HEK293 (cell line): ENCODE data around the gene SPTBN5.

ENCODE experiments used
- CTCF ChIA-PET: fragments of 350-600 bp; formaldehyde crosslinking; extraction: SDS; loops from one replicate; lab custom pipeline; 2021; ENCODE audit warnings: antibody characterized with exemption; lab: Yijun Ruan, JAX
- POLR2A ChIA-PET: fragments of 300-600 bp; formaldehyde crosslinking; extraction: SDS; loops from one replicate; lab custom pipeline; 2020; ENCODE audit warnings: antibody characterized with exemption, inconsistent platforms; lab: Yijun Ruan, JAX
- H3K27ac ChIP-seq: fragments of 200-500 bp; sonication (Bioruptor generic); 2 replicates; pipeline ENCODE4 v1.5.1; 2014; ENCODE audit warnings: low read depth, low read length, control low read depth, inconsistent platforms; ENCODE audit errors: extremely low read depth
- H3K36me3 ChIP-seq, 2 experiments: fragments of 200-500 bp in 1 of 2; sonication (Bioruptor generic) in 1 of 2; 1 replicate in 1 of 2; 2 replicates in 1 of 2; pipeline ENCODE4 v1.5.1; 2014 to 2017; ENCODE audit warnings: inconsistent platforms in 2 of 2, low read length in 2 of 2; ENCODE audit not compliant: control insufficient read depth in 2 of 2, insufficient read depth in 1 of 2
- H3K4me1 ChIP-seq: fragments of 200-500 bp; sonication (Bioruptor generic); 2 replicates; pipeline ENCODE4 v1.5.1; 2014; ENCODE audit warnings: mild to moderate bottlenecking, low read length, inconsistent platforms; ENCODE audit not compliant: control insufficient read depth, insufficient read depth
- H3K4me3 ChIP-seq: 2 replicates; pipeline ENCODE4 v1.5.1; 2011; ENCODE audit warnings: low read depth, mild to moderate bottlenecking, control low read depth, low read length, moderate library complexity
- H3K9me3 ChIP-seq: fragments of 200-500 bp; sonication (Bioruptor generic); 2 replicates; pipeline ENCODE4 v1.5.1; 2014; ENCODE audit warnings: low read depth, low read length, inconsistent platforms; ENCODE audit not compliant: control insufficient read depth, insufficient read depth
- EGR2 ChIP-seq: fragments of 450-650 bp; formaldehyde crosslinking; IDR thresholded peaks from 2 replicates; pipeline ENCODE4 v1.5.1; 2016; ENCODE audit warnings: low read depth, missing biosample characterization, missing genetic modification characterization
- FEZF1 ChIP-seq: fragments of 450-650 bp; formaldehyde crosslinking; IDR thresholded peaks from 2 replicates; pipeline ENCODE4 v1.5.1; 2016; ENCODE audit warnings: missing biosample characterization, missing genetic modification characterization
- GLIS1 ChIP-seq: fragments of 450-650 bp; formaldehyde crosslinking; IDR thresholded peaks from 2 replicates; pipeline ENCODE4 v1.5.1; 2016; ENCODE audit warnings: missing biosample characterization, missing genetic modification characterization
- MYNN ChIP-seq: fragments of 450-650 bp; formaldehyde crosslinking; IDR thresholded peaks from 2 replicates; pipeline ENCODE4 v1.5.1; 2016; ENCODE audit warnings: missing biosample characterization, missing genetic modification characterization, borderline replicate concordance
- SCRT1 ChIP-seq: fragments of 450-650 bp; formaldehyde crosslinking; IDR thresholded peaks from 2 replicates; pipeline ENCODE4 v1.5.1; 2016; ENCODE audit warnings: missing biosample characterization, missing genetic modification characterization, borderline replicate concordance
- ZNF10 ChIP-seq: fragments of 450-650 bp; formaldehyde crosslinking; IDR thresholded peaks from 2 replicates; pipeline ENCODE4 v1.5.1; 2017; ENCODE audit warnings: missing biosample characterization, missing genetic modification characterization
- ZNF175 ChIP-seq: fragments of 450-650 bp; formaldehyde crosslinking; IDR thresholded peaks from 2 replicates; pipeline ENCODE4 v1.5.1; 2016; ENCODE audit warnings: missing biosample characterization, missing genetic modification characterization
- ZNF433 ChIP-seq: fragments of 450-650 bp; formaldehyde crosslinking; IDR thresholded peaks from 2 replicates; pipeline ENCODE4 v1.5.1; 2016; ENCODE audit warnings: missing biosample characterization, missing genetic modification characterization, low read depth
- ZNF600 ChIP-seq: fragments of 450-650 bp; formaldehyde crosslinking; IDR thresholded peaks from 2 replicates; pipeline ENCODE4 v1.5.1; 2016; ENCODE audit warnings: missing biosample characterization, missing genetic modification characterization
- ZNF654 ChIP-seq: fragments of 450-650 bp; formaldehyde crosslinking; IDR thresholded peaks from 2 replicates; pipeline ENCODE4 v1.5.1; 2016; ENCODE audit warnings: low read depth, missing biosample characterization, missing genetic modification characterization
- ZNF677 ChIP-seq: fragments of 450-650 bp; IDR thresholded peaks from 2 replicates; pipeline ENCODE4 v1.5.0; 2018; ENCODE audit warnings: missing biosample characterization, mild to moderate bottlenecking, missing genetic modification characterization, moderate library complexity
- ZNF701 ChIP-seq: fragments of 450-650 bp; formaldehyde crosslinking; IDR thresholded peaks from 2 replicates; pipeline ENCODE4 v1.5.1; 2016; ENCODE audit warnings: missing biosample characterization, missing genetic modification characterization
- ZNF777 ChIP-seq: fragments of 450-650 bp; formaldehyde crosslinking; IDR thresholded peaks from 2 replicates; pipeline ENCODE4 v1.5.1; 2017; ENCODE audit warnings: missing biosample characterization, missing genetic modification characterization, borderline replicate concordance
- TF ChIP-seq, protein P1 (sequence below): fragments of 450-650 bp; formaldehyde crosslinking; IDR thresholded peaks from 2 replicates; pipeline ENCODE4 v1.5.1; 2016; ENCODE audit warnings: missing biosample characterization, missing genetic modification characterization
- TF ChIP-seq, protein P2 (sequence below): fragments of 450-650 bp; formaldehyde crosslinking; conservative IDR thresholded peaks from 2 replicates; pipeline ENCODE4 v1.5.1; 2016; ENCODE audit warnings: low read depth, missing biosample characterization, missing genetic modification characterization
- TF ChIP-seq, protein P3 (sequence below): fragments of 450-650 bp; formaldehyde crosslinking; IDR thresholded peaks from 2 replicates; pipeline ENCODE4 v1.5.1; 2016; ENCODE audit warnings: missing biosample characterization, missing genetic modification characterization

The SPTBN5 gene

DNA sequence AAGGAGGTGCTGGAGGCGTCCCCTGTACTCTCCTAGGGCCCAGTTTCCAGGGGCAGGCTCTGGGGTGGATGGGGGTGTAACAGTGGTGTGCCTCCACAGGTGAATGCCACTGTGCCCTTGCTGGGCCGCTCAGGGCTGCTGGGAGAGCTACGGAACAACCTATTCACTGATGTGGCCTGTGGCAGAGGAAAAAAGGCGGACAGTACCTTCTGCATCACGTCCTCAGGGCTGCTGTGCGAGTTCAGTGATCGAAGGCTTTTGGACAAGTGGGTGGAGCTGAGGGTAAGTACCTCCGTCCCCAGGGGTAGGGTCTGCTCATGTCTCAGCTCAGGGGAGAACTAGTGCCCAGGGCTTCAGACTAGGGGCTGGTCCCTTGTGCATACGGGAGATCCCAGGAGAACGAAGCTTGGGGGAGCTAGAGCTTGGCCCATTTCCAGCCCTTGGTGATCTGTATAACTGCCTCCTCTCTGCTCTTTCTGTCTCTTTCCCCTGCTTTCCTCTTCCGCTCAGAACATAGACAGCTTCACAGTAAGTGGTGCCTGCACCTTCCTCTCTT lies 81.0 kb downstream of the SPTBN5 start (continued):
- no peak for TF ChIP-seq MYNN (tag by site-specific recombination)

DNA sequence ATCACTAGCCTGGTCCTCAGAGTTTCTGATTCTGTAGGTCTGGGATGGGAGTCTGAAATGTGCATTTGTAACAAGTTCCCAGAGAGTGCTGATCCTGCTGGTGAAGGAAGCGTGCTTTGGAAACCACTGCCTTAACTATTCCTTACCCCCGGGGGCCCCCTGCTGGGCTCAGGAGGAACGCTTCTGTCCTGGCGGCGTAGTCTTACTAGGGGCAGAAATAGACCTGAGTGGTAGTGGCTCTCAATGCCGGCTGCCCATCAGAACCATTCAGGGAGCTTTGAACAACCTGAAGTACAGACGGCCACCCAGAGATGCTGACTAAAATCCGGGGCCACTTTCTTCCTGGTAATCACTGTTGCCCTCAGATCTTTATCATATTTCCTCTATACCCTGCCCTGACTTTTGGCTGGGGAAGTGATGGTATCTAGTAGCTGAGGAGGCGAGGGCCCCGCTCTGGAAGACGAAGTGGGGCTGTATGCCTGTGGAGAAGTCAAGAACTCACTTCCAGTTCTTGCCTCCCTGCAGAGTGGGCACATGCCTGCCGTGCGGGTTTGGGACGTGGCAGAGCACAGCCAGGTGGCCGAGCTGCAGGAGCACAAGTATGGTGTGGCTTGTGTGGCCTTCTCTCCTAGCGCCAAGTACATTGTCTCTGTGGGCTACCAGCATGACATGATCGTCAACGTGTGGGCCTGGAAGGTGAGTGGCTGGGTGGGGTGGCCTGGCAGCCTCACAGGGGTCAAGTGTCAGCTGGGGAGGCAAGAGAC lies 82.2 kb downstream of the SPTBN5 start:
- H3K9me3 ChIP-seq, result no peaks in the 10 kb centered on the region
- H3K4me3 ChIP-seq, result no peak overlapping the region
- no peak overlapping the region for H3K27ac ChIP-seq
- no peak for TF ChIP-seq FEZF1 (tag by site-specific recombination)
- no peak for TF ChIP-seq ZNF777 (tag by site-specific recombination)
- no peak for TF ChIP-seq EGR2
- peak; percentile 76 for TF ChIP-seq ZNF654
- TF ChIP-seq, protein P1, sequence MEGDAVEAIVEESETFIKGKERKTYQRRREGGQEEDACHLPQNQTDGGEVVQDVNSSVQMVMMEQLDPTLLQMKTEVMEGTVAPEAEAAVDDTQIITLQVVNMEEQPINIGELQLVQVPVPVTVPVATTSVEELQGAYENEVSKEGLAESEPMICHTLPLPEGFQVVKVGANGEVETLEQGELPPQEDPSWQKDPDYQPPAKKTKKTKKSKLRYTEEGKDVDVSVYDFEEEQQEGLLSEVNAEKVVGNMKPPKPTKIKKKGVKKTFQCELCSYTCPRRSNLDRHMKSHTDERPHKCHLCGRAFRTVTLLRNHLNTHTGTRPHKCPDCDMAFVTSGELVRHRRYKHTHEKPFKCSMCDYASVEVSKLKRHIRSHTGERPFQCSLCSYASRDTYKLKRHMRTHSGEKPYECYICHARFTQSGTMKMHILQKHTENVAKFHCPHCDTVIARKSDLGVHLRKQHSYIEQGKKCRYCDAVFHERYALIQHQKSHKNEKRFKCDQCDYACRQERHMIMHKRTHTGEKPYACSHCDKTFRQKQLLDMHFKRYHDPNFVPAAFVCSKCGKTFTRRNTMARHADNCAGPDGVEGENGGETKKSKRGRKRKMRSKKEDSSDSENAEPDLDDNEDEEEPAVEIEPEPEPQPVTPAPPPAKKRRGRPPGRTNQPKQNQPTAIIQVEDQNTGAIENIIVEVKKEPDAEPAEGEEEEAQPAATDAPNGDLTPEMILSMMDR (tag by site-specific recombination), result peak; percentile 56; the same call in 1 of the 2 replicates
- TF ChIP-seq ZNF600 (tag by site-specific recombination), result 0 out of 2 replicates have a peak, but pooled peaks have one; percentile 32
- H3K4me1 ChIP-seq, result no peaks in the 10 kb centered on the region
- CTCF ChIA-PET, result interaction anchor here (0.6 to 6.5 kb wide), 25 partner anchors 8 to 368 kb away, joined by 3 to 100 read pairs (median 4); partner anchors contain the start of gene MAPKBP1
- POLR2A ChIA-PET, result no interaction called here
- H3K36me3 ChIP-seq, result peaks cover 0 to 16% of the 10 kb centered on the region in 2 experiments; a peak in 1 of 3 replicates

DNA sequence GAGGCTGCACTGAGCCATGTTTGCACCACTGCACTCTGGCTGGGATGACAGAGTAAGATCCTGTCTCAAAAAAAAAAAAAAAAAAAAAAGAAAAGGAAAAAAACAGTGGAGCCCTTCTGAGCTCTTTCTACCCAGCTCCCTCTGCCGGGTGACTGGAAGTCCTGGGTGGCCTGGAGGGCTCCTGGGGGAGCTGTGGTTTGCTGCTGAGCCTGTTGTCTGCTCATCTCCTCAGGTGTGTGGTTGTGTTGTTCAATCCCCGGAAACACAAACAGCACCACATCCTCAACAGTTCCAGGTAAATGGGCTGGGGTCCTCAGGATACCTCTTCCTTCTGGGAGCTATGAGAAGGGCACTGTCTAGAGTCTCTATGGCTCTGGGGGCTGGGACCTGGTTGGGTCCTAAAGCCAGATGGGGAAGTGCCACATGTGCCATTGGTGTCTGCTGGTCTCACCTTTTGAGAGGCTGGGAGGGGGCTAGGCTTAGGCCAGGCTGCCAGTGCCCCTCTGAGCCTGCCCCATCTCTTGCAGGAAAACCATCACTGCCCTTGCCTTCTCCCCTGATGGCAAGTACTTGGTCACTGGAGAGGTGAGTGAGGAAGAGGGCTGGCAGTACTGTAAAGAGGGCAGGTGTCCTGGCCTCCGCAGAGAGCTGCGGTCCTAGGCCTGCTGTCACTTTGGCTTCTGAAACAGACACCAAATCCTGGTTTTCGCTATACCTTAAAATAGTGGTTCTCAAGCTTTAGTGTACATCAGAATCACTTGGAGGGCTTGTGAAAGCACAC lies 83.0 kb downstream of the SPTBN5 start:
- ChIA-PET CTCF (interaction anchor here (0.6 to 6.5 kb wide), 18 partner anchors 8 to 368 kb away, joined by 3 to 100 read pairs (median 5); partner anchors contain the start of gene MAPKBP1), POLR2A (interaction anchor here (0.6 to 0.9 kb wide), 3 partner anchors 37 to 207 kb away, joined by 3 to 8 read pairs (median 6); partner anchors contain the start of gene MAPKBP1)
- no peak overlapping the region for H3K27ac ChIP-seq
- H3K4me1 ChIP-seq, result no peaks in the 10 kb centered on the region
- no peak for TF ChIP-seq FEZF1 (tag by site-specific recombination)
- no peak for TF ChIP-seq ZNF677 (tag by site-specific recombination)
- no peak for TF ChIP-seq SCRT1 (tag by site-specific recombination)
- TF ChIP-seq, protein P2, sequence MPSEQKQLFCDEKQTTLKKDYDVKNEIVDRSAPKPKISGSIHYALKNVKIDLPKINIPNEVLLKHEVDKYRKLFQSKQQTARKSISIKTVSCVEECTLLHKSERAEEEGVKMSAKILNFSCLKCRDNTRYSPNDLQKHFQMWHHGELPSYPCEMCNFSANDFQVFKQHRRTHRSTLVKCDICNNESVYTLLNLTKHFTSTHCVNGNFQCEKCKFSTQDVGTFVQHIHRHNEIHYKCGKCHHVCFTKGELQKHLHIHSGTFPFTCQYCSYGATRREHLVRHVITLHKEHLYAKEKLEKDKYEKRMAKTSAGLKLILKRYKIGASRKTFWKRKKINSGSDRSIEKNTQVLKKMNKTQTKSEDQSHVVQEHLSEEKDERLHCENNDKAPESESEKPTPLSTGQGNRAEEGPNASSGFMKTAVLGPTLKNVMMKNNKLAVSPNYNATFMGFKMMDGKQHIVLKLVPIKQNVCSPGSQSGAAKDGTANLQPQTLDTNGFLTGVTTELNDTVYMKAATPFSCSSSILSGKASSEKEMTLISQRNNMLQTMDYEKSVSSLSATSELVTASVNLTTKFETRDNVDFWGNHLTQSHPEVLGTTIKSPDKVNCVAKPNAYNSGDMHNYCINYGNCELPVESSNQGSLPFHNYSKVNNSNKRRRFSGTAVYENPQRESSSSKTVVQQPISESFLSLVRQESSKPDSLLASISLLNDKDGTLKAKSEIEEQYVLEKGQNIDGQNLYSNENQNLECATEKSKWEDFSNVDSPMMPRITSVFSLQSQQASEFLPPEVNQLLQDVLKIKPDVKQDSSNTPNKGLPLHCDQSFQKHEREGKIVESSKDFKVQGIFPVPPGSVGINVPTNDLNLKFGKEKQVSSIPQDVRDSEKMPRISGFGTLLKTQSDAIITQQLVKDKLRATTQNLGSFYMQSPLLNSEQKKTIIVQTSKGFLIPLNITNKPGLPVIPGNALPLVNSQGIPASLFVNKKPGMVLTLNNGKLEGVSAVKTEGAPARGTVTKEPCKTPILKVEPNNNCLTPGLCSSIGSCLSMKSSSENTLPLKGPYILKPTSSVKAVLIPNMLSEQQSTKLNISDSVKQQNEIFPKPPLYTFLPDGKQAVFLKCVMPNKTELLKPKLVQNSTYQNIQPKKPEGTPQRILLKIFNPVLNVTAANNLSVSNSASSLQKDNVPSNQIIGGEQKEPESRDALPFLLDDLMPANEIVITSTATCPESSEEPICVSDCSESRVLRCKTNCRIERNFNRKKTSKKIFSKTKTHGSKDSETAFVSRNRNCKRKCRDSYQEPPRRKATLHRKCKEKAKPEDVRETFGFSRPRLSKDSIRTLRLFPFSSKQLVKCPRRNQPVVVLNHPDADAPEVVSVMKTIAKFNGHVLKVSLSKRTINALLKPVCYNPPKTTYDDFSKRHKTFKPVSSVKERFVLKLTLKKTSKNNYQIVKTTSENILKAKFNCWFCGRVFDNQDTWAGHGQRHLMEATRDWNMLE, result no peak
- TF ChIP-seq, protein P3, sequence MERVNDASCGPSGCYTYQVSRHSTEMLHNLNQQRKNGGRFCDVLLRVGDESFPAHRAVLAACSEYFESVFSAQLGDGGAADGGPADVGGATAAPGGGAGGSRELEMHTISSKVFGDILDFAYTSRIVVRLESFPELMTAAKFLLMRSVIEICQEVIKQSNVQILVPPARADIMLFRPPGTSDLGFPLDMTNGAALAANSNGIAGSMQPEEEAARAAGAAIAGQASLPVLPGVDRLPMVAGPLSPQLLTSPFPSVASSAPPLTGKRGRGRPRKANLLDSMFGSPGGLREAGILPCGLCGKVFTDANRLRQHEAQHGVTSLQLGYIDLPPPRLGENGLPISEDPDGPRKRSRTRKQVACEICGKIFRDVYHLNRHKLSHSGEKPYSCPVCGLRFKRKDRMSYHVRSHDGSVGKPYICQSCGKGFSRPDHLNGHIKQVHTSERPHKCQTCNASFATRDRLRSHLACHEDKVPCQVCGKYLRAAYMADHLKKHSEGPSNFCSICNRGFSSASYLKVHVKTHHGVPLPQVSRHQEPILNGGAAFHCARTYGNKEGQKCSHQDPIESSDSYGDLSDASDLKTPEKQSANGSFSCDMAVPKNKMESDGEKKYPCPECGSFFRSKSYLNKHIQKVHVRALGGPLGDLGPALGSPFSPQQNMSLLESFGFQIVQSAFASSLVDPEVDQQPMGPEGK, result no peak
- no peak for TF ChIP-seq ZNF701 (tag by site-specific recombination)
- no peak for TF ChIP-seq ZNF175
- TF ChIP-seq GLIS1 (tag by site-specific recombination), result no peak
- TF ChIP-seq ZNF433 (tag by site-specific recombination), result no peak
- no peak for TF ChIP-seq ZNF10 (tag by site-specific recombination)
- TF ChIP-seq, all 188 proteins: peak for 0
- H3K36me3 ChIP-seq, result peaks cover 0 to 14% of the 10 kb centered on the region in 2 experiments; a peak in 1 of 3 replicates
- H3K4me3 ChIP-seq, result no peak overlapping the region
- no peaks in the 10 kb centered on the region for H3K9me3 ChIP-seq
